DMS153 treated with DMSO at 0.1 percent for 48 hours (cell line): ENCODE measurements around the gene FGF14.
"Not testable (repeated sequence)": the region's sequence is repeated elsewhere in the genome, so short reads cannot be mapped to it uniquely, and the experiment has no call there.

ENCODE experiments used
- DNase-seq: peaks from one replicate; lab custom pipeline; 2025; ENCODE audit not compliant: unreplicated experiment; lab: John Stamatoyannopoulos, UW

FGF14 gene

DNA sequence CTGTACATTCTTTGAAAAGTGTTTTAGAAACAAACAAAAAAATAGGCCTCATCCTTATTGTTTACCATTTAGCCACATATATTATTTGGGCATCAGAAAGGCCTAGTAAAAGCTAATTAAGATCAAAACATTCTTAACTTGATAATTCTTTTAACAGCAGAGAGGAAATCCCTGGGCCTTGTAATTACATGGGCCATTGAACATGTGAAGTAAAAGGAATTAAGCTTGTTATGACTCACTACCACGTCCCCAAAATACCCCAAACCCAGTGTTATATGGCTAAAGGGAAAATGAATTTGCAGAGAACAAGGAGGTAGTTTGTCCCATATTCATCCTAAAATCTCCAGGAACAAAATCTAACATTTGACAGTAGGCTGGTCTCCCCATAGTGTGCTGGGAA, 509.6 kb downstream of the FGF14 start:
- no peak for DNase-seq

DNA sequence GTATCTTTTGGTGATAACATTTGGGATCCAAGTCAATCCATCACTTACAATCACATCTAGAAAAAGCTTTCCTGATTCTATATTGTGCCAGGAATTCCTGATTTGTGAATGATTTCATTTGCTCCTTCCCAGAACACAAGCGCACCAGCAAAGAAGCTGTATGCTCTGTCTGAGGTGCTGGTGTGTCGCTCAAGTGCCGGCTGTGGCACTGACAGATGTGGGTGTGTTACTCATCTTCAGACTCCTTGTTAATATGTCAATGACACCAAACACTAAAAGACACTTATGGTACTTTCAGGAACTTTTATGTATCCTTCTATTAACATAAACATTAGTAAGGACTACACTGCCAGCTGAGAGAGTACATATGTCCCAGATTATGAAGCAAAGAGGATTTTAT, 520.3 kb downstream of the FGF14 start:
- no peak for DNase-seq

DNA sequence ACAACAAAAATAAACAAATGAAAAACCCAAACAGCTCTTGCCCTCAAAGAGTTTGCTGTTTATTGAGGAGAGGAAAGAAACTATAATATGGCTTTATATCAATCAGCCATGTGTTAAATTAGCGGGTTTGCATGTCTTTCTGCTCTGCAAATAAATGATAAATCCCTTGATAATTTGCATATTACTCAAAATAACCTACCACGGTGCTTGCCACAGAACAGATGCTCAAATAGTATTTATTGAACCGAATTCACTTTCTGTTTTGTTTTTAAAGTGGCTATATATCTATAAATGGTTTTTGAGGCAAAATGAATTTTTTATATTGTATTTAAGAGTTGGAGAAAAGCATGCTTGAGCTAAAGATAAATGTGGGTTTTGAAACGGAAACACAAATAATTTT, 521.3 kb downstream of the FGF14 start:
- no peak for DNase-seq

DNA sequence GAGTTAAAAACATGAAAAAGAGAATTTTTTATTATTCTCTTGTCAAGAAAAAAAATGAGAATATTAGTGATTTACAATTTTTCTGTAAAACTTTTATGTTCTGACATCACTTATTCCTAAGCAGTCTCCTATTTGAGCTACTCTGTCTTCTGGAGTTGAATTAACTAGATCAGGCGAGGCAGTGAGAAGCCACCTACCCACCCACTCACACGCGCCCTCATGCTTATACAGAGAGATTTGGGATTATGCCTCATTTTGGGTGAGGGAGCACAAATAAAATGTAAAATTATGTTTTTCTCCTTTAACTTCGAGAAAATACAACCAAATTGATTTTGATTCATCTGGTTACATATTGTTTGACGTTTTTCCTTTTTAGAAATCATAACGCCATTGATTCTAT, 524.9 kb downstream of the FGF14 start:
- DNase-seq, result no peak

DNA sequence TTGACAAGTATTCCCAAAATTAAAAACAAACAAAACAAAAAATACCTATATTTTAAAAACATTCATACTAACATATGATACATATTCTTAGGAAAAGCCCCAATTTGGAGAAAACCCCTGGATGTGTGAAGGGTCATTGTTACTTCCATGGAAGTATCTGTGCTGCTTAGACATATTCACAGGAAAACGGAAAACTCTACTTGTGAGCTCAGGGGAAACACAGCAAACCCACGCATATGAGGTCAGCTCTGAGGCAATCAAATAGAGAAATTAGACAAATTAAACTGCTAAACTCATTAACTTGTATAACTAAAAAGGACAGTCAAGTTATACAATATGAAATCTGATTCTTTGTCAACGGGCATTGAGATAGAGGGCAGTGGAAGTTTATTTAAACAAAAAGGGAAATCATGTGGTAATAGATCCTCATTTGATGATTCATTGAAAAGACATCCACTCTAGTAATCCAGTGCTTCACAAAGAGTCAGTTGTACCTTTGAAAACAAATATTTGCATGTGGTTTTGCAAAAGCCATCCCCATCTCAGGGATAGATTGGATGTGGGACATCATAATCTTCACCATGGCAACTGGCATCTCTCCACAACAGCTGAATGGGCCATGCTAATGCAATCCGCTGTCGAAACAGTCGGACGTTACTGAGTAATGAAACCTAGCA, 526.0 kb downstream of the FGF14 start:
- peak; percentile 89 for DNase-seq

DNA sequence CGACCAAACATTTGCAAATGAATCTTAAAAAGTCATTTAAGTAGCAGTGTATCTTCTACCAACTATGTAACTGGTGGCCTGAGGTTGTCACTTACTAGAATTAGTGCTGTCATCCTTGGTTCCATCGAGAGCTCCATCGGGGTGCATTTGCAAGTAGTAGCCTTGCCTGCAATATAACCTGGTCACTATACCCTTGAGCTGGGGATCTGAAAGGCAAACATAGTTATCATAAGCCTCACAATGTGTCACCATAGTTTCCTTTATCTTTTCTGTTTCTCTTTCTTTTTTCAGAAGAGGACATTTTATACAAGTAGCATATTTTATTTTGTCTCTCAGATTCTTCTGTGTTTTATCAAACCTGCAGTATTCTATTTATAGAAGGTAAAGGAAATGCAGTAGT, 526.8 kb downstream of the FGF14 start:
- DNase-seq, result no peak

GRCh38 chr13:101869553-101869952, 532.3 kb downstream of the FGF14 start:
- no peak for DNase-seq

DNA sequence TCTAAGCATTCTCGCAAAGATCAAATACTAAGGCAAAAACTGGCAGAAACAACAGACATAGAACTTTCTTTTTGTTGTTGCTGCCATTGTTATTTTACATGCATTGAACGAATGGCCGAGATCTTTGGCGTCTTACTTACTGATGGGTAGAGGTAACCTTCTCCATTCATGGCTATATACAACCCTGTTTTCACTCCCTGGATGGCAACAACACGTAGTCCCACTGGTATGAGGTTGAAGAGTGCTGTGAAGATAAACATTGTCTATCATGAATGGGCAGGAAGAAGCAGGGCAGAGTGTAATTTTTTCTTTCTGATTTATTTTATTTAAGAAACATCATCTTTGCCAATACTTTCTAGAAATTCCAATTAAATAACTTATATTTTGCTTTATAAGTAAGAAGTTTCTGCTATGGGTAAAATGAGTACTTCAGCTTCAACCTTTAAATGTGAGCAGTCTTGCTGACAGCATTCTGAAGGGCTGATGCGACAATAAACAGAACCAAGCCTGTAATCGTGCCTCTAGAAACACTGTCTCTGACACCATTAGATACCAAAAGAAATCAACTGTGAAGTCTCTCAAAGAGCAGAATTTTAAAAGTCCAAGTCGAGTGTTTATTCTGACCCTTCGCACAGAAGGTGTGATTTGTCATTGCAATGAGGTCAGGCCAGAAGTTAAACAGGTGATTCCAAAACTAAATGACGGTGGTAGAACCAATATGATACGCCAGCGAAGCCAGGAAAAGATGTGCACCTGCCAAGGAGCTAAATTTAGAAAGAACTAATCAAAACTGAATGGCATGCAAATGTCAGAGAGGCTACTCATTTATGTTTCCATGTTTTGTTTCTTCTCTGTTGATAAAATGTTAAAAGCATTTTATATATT, 533.0 kb downstream of the FGF14 start:
- peak; percentile 38 for DNase-seq

- DNase-seq, result no peak
Observed at GRCh38 chr13:101866889-101867581, 534.8 kb downstream of the FGF14 start.

DNA sequence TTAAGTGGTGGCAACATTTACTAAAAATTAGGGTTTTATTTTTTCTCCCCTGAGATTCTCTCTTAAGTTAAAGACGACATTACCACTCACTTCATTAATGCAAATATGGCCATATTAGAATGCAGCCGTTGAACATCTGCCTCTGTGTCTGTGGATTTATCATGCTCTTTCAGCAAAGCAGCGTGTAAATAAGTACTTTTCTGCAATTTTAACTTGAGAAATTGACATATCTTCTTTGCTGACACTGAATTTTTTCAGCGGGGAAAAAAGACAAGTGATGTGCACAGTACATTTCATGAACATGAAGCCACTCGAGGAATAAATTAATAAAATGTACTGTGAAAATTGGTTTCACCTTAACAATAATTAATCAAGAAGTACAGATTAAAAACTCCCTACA, 543.0 kb downstream of the FGF14 start:
- no peak for DNase-seq

GRCh38 chr13:101846701-101847100, 555.1 kb downstream of the FGF14 start:
- DNase-seq, result no peak

DNA sequence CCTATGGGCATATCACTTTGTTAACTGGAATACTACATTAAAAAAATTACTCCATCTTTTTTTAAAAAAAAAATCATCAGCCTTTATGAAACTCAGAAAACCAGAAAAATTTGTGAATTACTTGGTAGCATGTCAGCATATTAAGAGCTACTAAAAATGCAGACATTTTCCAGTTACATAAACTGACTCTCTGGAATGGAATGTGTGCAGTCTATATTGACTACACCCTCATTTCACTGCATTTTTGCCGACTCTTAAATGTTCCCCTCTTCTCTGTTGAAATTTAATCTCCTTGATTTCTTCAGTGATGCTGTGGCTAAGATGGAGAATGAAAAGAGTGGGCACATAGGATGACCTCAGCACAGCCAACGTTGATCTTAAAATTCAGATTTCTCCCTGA, 555.6 kb downstream of the FGF14 start:
- DNase-seq, result no peak

DNA sequence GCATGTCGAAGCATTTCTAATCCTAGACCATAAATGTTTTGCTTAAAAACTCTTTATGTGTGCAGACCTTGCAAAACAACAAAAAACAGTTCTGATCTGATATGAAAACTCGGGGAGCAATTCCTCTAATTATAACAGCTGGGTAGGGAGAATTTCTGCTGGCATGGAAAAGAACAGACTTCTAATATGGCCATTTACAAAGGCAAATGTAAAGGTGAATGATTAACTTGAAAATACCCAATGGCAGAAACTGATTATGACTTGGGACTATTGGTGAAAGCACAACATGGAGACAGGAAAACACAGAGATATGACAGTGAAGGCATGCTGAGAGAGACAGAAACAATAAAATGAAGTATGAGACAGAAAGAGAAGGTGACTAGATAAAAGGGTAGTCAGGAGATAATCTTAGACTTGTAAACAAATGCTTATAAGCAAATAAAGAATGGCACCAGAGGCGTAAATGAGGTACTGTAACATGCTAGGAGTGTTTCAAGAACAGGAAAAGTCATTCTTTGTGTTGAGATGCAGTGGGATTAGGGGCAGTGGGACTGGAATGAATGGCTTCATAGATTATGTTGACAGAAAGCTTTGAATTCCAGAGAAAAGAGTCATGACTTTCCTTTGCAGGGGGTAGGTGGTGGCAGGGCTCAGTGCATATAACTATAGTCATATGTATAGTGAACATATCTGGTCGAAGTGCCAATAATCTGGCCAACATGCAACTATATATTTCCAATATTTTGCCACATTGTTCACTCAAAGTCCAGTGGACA, 556.4 kb downstream of the FGF14 start:
- DNase-seq, result no peak

DNA sequence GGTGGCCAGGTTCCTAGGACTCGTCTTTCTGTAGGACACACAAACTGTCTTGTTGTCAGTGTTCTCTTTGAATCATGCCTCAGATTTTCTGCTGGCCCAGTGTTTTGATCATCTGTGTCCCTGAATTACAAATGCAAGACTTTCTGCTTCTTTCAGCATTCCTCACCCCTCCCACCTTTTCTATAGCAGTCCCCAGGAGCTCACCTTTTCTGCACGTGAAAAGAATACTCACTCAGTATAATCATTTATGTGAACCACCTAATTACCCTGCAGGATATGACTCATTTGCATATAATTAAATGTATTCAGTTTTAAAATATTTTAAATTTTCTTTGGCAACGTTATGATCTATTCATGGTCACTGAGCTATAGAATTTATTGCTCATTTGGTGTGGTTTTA, 560.1 kb downstream of the FGF14 start:
- no peak for DNase-seq

- DNase-seq, result no peak
Observed at GRCh38 chr13:101838323-101838722, 563.5 kb downstream of the FGF14 start.

GRCh38 chr13:101837778-101838177, 564.1 kb downstream of the FGF14 start:
- not testable (repeated sequence) for DNase-seq

- DNase-seq, result no peak
Observed at GRCh38 chr13:101837288-101837687, 564.6 kb downstream of the FGF14 start.

- DNase-seq, result no peak
Observed at GRCh38 chr13:101835920-101836319, 565.9 kb downstream of the FGF14 start.

- DNase-seq, result no peak
Observed at GRCh38 chr13:101833671-101834070, 568.2 kb downstream of the FGF14 start.

- DNase-seq, result no peak
Observed at GRCh38 chr13:101830035-101830434, 571.8 kb downstream of the FGF14 start.

DNA sequence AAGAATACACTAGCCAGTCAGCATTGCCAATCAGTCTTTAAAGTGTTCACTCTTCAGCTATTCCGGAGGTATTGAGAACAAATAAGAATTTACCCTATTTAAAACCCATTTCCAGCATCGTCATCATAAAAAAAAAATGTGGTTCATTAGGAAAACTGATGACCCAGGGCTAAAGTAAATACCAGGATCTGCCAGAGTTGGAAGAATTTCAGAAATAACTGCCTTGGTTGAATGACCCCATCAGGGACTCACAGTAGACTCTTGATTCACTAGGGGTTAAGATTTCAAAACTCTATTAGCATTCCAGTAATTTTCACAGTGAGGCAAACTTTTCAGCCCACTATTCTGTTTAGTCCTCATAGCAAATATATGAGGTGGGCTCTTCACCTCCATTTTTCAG, 572.4 kb downstream of the FGF14 start:
- no peak for DNase-seq
